ENCODE data around the gene ASXL3. TPM values are rescaled to one million over a fixed set of nuclear protein-coding genes. Genes with fewer than 3 reads are reported as not detected.

The ASXL3 gene
- total RNA-seq, 1 donor from 2014 or later, result 5.9 TPM

GRCh38 chr18:33660696-33661310 lies 82.8 kb downstream of the ASXL3 start:
- no peak for DNase-seq (ENCODE audit: low spot score)

DNA sequence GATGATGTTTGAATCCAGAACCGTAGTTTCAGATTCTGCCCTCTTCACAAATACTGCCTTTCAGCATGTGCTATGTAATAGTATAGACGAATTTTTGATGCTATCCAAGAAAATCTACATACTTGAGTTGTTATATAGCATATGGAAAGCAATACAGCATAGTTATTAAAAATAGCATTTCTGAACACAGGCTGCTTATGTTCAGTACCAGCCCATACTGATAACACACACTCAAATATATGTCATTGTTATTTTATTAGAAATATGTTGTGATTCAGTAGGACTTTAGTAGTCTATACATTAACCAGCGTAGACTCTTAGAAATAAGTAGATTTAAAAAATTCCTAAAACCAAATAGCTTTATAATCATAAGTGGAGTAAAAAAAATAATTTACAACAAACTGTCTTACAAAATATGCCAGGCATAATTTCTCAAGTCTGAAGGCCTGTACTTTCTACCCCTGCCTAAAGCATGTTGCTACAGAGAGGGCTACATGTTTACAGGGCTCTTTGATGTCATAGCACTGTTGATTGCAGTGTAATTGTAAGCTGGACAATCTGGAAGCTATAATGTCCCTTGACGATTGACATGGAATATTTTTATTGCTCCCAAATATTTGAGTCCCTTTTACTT lies 86.3 kb downstream of the ASXL3 start:
- no peak for DNase-seq (ENCODE audit: low spot score)

DNA sequence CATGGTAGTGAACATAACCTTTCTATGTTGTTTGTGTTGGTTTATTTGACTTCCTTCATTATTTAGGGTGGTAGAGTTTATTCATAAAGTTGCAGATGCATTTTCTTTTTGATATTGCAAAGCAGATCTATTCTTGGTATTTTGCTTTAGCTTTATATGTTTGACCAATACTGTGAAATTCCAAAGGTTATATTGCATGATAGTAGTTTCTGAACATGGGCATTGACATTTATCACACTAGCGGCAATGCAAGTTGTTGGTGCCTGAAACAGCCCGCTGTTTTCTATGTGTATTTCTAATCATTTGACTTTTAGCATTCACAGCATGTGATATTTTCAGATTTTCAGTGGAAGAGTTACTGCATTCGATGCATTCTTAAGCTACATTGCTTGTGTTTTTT lies 87.2 kb downstream of the ASXL3 start:
- no peak for DNase-seq (ENCODE audit: low spot score)

DNA sequence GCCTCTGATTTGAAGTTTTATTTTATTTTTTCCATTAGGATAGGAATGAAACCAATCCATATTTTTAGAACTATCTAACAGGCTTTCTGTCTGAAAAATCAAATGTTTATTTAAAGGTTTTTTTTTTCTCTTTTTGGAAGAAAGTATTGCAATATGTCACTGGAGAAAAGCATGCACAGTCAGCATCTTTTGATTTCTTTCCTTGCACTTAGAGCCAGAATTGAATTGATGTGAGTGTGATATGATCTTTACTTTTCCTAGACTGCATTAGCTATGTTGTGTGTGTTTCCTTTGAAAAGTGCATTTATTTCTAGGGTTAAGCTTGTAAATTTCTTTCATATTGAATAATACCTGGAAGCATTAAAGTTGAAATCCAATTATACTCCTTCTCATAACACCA lies 87.6 kb downstream of the ASXL3 start:
- DNase-seq (ENCODE audit: low spot score), result no peak

DNA sequence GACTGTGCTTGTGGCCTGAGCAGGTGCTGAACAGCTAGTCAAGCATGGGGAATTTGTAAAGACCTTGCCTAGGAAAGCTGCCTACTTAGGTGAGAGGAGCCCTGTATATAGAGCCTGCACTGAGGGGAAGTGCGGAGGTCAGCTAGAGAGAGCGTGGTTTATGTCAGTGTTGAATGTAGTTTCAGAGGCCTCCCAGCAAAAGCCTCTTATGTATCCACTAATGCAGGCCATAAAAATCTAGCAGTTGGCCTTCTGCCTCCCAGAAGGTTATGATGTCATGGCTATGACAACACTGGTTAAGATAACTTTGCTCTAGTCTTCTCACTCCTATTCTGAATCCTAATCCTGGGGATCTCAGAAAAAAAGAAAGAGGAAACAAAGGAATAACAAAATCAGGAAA lies 88.9 kb downstream of the ASXL3 start:
- no peak for DNase-seq (ENCODE audit: low spot score)

- no peak for DNase-seq (ENCODE audit: low spot score)
Observed at GRCh38 chr18:33669589-33669988, 91.6 kb downstream of the ASXL3 start.

- no peak for DNase-seq (ENCODE audit: low spot score)
Observed at GRCh38 chr18:33670029-33670428, 92.0 kb downstream of the ASXL3 start.

DNA sequence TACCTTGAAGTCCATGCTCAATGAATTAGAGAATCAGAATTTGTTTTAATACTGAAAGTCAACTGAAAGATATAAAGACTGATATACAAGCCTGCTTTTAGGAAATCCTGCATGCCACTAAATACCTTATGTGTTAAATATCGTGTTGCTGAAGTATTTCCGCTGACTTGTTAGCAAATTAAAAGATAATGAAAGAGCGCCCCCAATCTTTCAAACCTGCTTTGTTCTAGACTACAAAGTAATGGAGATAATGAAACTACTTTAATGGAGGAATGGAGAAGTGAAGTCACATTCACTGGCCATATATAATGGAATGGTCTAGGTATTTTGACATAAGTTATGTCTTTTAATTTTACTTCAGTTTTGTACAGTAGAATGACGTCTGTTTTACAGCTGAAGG lies 95.7 kb downstream of the ASXL3 start:
- no peak for DNase-seq (ENCODE audit: low spot score)

DNA sequence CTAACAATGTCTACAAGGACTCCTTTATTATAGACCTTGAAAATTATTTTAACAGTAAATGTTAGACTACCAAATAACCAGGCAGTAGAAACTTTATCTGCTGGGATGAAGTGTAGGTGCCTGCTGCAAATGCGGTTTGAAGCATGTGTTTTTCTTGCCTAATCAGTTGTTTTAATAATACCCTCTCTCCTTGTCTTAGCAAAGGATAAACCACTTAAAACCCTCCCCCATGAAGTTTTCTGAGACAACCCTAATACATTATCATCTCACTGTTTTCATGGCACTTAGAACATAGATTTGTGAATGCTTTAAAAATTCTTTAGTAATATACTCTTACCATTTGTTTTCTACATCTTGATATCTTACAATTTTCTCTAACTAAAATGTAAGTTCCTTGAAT lies 98.6 kb downstream of the ASXL3 start:
- DNase-seq (ENCODE audit: low spot score), result no peak

- DNase-seq (ENCODE audit: low spot score), result no peak
Observed at GRCh38 chr18:33677891-33678290, 99.9 kb downstream of the ASXL3 start.

DNA sequence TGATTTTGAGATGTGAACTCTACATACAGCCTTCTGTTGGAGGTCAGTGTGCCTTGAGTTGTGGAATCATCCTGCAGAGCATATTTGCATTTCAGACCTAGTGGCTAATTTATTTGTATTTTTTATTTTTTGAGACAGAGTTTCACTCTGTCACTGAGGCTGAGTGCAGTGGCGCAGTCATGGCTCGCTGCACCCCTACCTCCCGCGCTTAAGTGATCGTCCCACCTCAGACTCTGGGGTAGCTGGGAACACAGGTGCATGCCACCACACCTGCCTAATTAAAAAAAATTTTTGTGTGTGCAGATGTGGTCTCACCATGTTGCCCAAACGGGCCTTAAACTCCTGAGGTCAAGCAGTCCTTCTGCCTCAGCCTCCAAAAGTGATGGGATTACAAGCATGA lies 104.4 kb downstream of the ASXL3 start:
- no peak for DNase-seq (ENCODE audit: low spot score)

- no peak for DNase-seq (ENCODE audit: low spot score)
Observed at GRCh38 chr18:33694593-33694992, 116.6 kb downstream of the ASXL3 start.

- DNase-seq (ENCODE audit: low spot score), result no peak
Observed at GRCh38 chr18:33696332-33697162, 118.5 kb downstream of the ASXL3 start.

DNA sequence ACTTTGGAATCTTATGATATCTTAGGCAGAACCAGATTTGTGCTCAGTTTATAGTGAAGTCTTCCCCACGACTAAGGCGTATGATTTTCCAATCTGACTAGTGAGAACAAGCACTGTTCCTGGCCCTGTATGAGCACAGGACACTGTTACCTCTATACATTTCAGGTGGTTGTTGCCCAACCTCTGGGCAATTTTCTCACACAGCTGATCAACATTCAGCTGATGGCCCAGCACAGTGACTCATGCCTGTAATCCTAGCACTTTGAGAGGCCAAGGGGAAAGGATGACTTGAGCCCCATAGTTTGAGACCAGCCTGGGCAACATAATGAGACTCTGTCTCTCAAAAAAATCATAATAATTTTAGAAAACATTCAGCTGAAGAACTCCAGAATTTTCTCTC lies 119.5 kb downstream of the ASXL3 start:
- DNase-seq (ENCODE audit: low spot score), result no peak

DNA sequence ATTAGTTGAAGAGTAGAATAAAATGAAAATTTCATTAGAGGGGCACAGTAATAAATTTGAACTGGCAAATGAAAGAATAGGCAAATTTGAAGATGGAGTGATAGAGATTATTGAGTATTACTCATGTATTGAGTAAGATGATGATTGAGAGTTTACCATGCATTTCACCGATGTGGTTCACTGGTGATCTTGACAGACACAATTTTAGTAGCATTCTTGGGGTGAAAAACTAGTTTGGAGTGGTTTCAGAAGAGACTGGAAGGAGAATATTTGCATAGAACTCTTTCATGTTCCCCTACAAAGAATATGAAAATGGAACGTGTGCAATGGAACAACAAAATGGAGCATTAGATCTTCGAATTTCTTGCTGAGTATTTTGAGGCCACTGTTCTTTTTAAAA lies 121.4 kb downstream of the ASXL3 start:
- no peak for DNase-seq (ENCODE audit: low spot score)

GRCh38 chr18:33700513-33700976 lies 122.5 kb downstream of the ASXL3 start:
- no peak for DNase-seq (ENCODE audit: low spot score)

DNA sequence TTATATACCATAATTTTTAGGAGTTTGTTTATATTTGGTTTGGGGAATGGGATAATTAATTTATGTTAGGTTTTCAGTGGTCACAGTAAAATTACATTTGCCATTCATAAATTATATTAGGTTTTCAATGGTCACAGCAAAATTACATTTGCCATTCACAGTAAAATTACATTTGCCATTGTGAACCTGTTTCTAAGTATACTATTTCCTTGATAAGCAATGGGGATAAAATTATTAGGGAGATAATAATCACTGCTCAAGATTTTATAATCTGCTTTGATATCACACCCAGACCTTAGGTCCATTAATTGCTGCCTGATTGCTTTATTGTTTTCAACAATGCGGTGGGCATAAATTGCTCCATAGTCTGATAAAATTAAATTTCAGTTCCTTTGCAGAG lies 124.6 kb downstream of the ASXL3 start:
- no peak for DNase-seq (ENCODE audit: low spot score)

DNA sequence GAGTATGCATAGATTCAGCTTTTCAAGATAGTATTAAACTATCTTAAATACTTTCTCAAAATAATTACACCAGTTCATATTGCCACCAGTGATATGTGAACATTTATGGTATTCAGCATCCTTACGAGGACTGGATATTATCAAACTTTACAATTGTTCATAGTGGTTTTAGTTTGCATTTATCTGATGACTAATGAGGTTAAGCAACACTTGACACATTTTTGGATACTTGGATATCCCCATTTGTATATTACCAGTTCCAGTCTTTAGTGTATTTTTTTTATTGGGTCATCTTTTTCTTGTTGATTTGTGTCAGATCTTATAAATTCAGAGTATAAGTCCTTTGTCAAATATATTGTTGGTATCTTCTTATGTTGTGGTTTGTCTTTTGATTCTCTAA lies 128.4 kb downstream of the ASXL3 start:
- no peak for DNase-seq (ENCODE audit: low spot score)

- no peak for DNase-seq (ENCODE audit: low spot score)
Observed at GRCh38 chr18:33708876-33709275, 130.9 kb downstream of the ASXL3 start.

DNA sequence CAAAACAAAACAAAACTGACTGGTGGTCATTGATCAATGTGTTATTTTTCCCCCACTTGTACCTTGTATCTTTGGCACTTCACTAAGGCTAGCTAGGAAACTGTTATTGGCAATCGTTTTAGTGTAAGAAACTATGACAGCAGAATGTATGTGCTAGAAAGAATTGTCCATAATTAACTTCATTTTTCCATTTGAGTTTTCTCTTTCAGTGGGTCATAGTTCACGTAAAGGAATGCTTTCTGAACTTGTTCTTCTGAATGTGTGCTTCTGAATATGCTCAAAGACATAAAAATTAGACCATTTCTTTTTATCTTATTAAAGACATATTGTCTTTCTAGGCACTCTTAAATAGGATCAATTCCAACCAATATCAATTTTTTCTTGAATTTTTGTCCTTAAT lies 132.2 kb downstream of the ASXL3 start:
- no peak for DNase-seq (ENCODE audit: low spot score)

DNA sequence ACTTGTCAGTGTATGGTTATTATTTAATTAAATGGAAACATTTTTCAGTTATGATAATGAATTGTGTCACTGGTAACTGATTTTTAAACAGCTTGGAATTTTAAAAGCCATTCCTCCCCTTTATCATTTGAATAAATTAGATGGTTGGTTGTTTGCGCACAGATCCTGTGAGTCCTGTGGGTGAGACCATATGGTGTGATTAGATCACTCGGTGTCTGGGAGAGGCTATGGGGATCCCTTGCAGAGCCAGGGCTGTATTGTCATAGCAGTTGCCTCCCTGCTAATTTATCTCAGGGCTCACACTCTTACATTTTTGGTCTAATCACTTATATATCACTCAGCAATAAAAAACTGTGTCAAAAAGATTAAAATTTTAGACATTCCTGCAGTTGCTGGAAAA lies 133.5 kb downstream of the ASXL3 start:
- DNase-seq (ENCODE audit: low spot score), result no peak

- DNase-seq (ENCODE audit: low spot score), result no peak
Observed at GRCh38 chr18:33712719-33713118, 134.7 kb downstream of the ASXL3 start.

GRCh38 chr18:33716061-33716683 lies 138.2 kb downstream of the ASXL3 start:
- DNase-seq (ENCODE audit: low spot score), result no peak

Measured in ureter (tissue), 1 donor.